LoVo (cell line): Measurements from ENCODE around the gene NPB.
"Not testable (repeated sequence)": the region's sequence is repeated elsewhere in the genome, so short reads cannot be mapped to it uniquely, and the experiment has no call there.

ENCODE experiments used
- DNase-seq: peaks from one replicate; pipeline ENCODE4 v3.0.0-alpha.2; 2016; ENCODE audit warnings: low spot score

The NPB gene

GRCh38 chr17:81912441-81913309, 10.6 kb downstream of the NPB start:
- no peak for DNase-seq

DNA sequence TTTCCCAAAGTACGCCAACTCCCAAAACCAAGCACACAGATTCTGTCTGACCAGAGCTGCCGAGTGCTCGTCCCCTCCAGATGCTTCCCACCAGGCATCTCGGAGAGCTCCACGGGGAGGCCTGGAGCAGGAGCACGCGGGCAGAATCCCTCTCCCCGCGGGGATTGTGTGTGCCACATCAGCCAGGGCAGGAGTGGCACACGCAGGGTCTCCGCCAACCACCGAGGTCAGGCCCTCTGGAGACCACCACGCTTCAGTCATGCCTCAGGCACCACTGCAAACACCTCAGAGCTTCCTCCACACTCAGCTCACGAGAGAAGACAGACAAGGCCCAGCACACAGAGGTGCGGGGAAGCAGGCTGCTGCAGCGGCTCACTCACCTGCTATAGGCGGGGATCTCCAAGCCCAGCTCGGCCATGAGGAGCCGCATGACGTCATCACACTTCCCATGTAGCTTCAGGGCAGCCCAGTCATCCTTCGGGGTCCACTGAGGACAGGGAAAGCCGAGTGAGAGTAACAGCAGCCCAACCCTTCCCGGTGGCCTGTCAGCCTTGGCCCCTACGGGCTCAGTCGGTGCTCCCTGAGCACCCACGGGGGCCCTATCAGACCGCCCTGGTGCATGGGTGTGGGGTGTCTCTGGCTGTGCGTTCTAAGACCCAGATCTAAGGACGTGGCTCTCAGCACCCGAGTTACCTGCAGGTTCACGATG, 11.5 kb downstream of the NPB start:
- DNase-seq = no peak

- DNase-seq = no peak
Observed at GRCh38 chr17:81914103-81914850, 12.2 kb downstream of the NPB start.

DNA sequence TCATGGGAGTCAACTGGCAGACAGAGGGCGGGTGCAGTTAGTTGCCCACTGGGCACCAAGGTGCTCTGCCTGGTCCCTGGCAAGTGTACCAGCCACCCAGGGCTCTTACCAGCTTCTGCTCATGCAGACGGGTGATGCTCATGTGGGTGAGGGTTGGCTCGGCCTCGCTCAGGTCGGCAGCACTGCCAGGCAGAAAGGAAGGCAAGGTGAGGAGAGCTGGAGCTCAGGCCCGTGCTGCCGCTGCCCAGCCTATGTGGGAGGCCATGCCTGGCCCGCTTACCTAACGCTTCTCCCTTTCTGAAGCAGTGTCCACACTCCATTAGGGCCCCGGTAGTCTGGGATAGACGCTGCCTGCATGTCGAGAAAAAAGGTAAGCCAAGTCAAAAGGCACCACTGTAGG, 13.3 kb downstream of the NPB start:
- DNase-seq = no peak

- peak; percentile 69 for DNase-seq
Observed at GRCh38 chr17:81916234-81917001, 14.4 kb downstream of the NPB start.

DNA sequence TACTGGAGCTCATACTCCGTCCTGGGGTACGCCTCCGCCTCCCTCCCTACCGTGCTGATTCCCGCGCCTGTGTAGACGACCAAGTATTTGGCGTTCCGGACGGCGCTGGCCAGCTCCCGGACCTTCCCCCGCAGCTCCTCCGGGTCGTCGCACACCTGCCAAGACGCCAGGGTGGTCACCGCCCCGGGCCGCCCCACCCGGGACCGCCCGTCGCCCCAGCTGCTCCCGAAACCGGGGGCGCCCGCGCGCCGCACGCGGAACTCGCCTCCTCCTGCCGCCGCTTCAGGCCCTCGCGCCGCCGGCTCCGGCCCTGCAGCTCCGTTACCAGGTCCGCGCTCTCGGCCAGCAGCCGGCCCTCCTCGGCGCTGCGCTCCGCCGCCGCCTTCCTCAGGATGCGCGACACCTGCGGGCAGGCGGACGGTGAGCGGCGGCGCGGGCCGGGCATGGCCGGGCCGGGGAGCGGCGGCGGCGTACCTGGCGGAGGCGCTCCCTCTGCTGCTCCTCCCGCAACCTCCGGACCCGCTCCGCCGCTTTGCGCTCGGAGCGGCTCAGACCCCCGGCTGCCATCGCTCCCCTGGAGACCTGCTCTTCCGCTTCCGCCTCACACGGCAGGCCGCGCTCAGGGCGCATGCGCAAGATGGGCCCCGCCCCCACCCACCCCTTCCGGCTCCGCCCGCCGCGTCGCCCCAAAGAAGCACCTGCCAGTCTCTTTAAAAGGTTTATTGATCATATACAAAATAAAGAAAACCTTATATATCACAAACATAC, 15.7 kb downstream of the NPB start, which contains the start of gene SIRT7:
Gene SIRT7, minus strand, starts transcription at position 612 of the 768 bp plus-strand sequence. Its CDS starts 45 bp downstream, at position 567.
- peak; percentile 88 for DNase-seq

DNA sequence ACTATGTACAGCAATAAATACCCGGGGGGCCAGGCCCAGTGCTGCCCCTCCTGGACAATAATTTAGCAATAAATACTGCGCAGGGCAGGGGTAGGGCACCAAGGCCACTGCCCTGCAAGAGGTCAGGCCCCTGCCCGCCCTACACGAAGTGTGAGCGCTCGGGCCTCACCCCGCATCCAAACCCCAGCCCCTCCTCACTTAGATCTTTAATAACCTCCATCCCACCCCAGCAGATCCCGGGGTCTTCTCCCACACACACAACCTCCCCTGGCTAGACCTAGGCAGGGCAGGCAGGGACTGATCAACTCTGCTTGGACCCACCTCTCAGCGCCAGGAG, 16.3 kb downstream of the NPB start:
- DNase-seq = not testable (repeated sequence)

GRCh38 chr17:81918832-81919545, 17.0 kb downstream of the NPB start:
- no peak for DNase-seq

- no peak for DNase-seq
Observed at GRCh38 chr17:81920612-81921536, 18.8 kb downstream of the NPB start.

DNA sequence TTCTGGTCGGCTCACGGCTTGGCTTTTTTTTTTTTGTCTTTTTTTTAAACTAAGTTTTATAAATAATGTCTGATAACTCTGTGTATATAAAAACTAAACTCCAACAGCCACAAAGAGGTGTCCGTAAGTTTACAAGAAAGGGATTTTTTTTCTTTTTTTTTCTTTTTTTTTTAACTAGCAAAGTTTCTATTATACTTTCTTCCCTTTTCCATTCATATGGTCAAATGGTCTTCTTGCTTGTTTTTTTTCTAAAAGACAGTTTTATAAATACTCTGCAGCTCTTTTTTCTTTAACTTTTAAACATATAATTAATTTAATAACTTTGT, 19.5 kb downstream of the NPB start:
- DNase-seq = no peak

DNA sequence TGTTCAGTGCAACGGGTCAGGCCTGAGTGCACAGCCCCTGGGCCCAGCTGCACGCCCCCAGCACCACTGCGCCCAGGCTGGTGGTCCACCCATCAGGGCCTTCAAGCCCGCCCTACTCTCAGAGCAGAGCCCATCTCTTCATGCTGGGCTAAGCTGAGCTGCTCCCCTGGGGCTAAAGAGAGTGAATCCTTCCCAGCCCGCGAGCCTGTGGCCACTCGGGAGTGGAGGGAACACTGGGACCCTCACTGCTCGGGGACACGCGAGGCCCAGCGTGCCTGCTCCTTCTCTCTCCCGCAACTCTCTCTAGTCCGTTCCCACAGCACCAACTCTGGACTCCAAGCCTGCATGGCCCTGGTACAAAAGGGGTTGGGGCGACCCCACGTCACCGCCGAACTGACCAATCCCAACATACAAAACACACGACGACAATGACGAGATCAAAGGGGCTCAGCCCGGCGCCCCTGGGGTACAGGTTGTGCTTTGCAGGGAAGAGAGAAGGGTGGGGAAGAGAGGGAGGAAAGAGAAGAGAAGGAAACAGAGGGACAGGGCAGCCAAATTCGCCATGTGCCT, 20.0 kb downstream of the NPB start:
- no peak for DNase-seq

DNA sequence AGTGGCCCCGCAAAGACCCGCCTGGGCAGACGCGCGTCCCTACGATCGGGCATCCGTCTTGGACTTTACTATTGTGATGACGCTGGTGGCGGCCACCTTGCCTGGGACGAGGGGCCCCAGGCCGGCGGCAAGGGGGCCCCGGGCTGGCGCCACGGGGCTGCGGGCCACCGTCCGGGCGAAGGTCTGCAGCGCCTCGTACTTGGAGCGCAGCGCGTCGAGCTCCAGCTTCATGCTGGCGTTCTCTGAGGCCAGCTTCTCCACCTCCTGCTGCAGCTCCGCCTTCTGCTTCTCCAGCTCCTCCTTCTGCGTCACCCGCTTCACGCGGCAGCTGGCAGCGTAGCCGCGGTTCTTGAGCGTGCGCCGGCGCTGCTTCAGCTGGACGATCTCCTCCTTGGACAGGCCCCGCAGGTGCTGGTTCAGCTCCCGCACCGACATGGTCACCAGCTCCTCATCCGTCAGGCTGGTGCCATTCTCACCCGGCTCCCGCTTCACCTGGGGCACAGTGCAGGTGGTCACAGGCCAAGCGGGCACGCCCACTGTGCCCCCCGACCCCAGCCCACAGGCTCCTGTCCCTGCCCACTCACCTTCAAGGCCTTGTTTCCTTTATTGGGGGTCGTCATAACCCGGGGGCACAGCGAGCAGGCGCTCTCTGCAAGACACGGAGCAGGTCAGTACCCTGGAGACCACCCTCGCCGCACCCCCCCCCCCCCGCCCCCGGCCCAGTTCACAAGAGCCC, 20.7 kb downstream of the NPB start:
- DNase-seq = no peak

DNA sequence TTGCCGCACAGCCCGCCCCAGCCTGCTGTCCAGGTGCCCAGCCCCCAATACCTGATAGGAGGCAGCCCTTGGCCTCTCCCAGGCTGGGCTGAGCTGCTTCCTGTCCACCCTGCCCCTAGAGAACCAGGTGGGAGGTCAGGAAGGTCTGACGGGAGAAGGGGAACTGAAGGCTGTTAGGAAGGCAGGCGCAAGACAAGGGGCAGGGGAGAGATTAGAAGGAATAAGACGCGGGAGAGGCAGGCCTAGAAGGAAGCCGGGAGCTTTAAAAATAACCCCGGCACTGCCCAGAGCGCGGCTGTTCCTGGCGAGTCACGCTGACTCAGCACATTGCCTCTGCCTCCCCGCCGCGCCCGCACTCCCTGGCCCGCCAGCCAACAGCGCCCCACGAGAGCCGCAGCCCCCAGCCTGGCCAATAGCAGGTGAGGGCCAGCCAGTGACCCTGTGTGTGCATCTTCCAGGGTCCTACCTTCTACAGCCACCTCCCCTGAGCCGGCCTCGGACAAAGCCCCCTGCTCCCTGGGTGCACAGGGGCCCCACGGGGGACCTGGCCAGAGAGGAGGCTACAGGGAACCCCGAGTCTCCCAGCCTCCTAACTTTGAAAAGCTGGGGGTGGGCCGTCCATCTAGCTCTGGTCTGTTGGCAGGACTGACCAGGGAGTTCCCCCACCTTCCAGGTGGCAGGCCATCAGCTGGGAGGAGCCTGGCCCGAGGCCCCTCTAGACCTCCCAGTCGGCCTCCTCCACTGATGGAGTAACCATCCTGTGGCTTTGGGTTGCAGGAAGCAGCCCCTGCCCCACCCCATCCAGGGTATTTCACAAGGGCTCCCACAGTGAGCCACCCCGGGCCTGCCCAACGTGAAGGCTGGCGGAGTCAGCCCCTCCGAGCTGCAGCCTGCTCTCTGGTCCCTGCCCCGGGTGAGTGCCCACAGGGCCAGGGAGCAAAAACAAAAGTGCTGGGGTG, 21.5 kb downstream of the NPB start:
- no peak for DNase-seq

DNA sequence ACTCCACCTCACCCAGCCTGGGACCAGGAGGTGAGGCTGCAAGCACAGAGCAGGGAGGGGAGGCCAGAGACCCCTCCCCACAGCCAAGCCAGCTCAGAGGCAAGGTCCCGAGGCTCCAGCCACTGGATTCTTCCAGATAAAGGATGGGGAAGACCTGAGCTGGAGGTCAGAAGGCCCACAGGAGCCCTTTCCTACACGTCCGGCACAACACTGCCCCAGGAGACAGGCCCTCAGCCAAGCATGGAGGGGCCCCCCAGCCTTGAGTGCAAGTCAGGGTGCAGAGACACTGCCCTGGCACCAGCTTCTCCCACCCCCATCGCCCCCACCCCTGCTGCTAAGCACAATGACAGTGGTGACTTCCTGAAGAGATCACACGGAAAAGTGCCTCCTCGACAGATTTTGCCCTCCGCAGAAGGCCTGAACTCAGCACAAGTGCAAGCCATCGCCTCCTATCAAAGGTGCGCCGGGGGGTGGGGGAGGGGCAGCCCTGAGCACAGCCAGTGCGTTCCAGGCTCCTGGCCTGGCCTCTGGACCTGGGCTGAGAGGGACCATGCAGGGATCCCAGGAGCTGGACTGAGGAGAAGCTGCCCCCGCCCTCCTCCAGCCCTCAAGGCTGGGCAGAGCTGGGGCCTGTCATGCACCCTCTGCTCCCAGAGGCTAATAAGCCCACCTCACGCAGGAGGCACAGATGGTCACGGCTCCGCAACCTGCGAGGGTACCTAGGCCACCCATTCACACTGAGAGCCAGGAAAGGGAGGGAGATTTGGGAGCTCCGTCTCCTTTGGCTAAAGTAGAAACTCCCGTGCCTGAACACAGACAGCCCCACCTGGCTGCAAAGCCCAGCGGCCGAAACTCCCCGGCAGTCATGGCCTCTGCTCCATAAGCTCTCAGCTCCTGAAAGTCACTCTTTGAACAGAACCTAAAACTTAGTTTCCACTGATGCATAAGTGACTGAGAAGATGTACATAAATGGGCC, 22.8 kb downstream of the NPB start:
- DNase-seq = no peak

GRCh38 chr17:81925860-81926450, 23.9 kb downstream of the NPB start:
- no peak for DNase-seq
